Natural killer cell (primary cell): ENCODE results near the gene IRGQ. TPM values are rescaled to one million over a fixed set of nuclear protein-coding genes. Genes with fewer than 3 reads are reported as not detected.
A peak's percentile ranks its signal among the peaks of the same experiment; 100 is the strongest.

Experiments used
- ATAC-seq, 3 donors: fragments of 150-1000 bp in 2 of 3; fragments of 200-7000 bp in 1 of 3; cut with Tn5 transposase; 1 replicate in 1 of 3; 2 replicates in 2 of 3; pipeline ENCODE4 v1.10.0; 2021; ENCODE audit warnings: mild to moderate bottlenecking in 2 of 3, moderate library complexity in 2 of 3
- DNase-seq, 2 donors: peaks; one replicate each; pipeline versions ENCODE4 v3.0.0 to v3.0.0-alpha.2; 2013 to 2021; ENCODE audit warnings: mixed read lengths in 1 of 2
- H3K27ac ChIP-seq: one replicate; pipeline ENCODE4 v1.5.1; 2013; ENCODE audit warnings: mild to moderate bottlenecking, low read length
- H3K27me3 ChIP-seq: one replicate; pipeline ENCODE4 v1.6.1; 2013; ENCODE audit warnings: low read length; ENCODE audit not compliant: control insufficient read depth, insufficient read depth
- H3K36me3 ChIP-seq: one replicate; pipeline ENCODE4 v1.6.1; 2013; ENCODE audit warnings: low read length; ENCODE audit not compliant: control insufficient read depth, insufficient read depth
- H3K4me1 ChIP-seq: one replicate; pipeline ENCODE4 v1.6.1; 2013; ENCODE audit warnings: low read length; ENCODE audit not compliant: control insufficient read depth, insufficient read depth
- H3K4me3 ChIP-seq: one replicate; pipeline ENCODE4 v1.5.1; 2013; ENCODE audit warnings: low read length
- H3K9me3 ChIP-seq: one replicate; pipeline ENCODE4 v1.6.1; 2013; ENCODE audit warnings: low read length; ENCODE audit not compliant: control insufficient read depth, insufficient read depth
- H3K27ac Mint-ChIP-seq, 2 donors: one replicate each; pipeline ENCODE4 v1.8.0; 2022; ENCODE audit warnings: mild to moderate bottlenecking in 2 of 2, mixed read lengths in 2 of 2, moderate library complexity in 1 of 2
- H3K27me3 Mint-ChIP-seq, 2 donors: one replicate each; pipeline ENCODE4 v1.8.0; 2022; ENCODE audit warnings: low read depth in 2 of 2, mixed read lengths in 2 of 2
- H3K36me3 Mint-ChIP-seq: one replicate; pipeline ENCODE4 v1.8.0; 2022; ENCODE audit warnings: mixed read lengths
- H3K4me1 Mint-ChIP-seq, 2 donors: one replicate each; pipeline ENCODE4 v1.8.0; 2022; ENCODE audit warnings: mixed read lengths in 2 of 2
- H3K4me3 Mint-ChIP-seq: one replicate; pipeline ENCODE4 v1.8.0; 2022; ENCODE audit warnings: mild to moderate bottlenecking, moderate library complexity, mixed read lengths
- H3K9me3 Mint-ChIP-seq, 2 donors: one replicate each; pipeline ENCODE4 v1.8.0; 2022; ENCODE audit warnings: mixed read lengths in 2 of 2
- WGBS: methylation state at CpG from one replicate; pipeline ENCODE4 v1.1.7; 2013; ENCODE audit warnings: missing lambda C conversion rate; ENCODE audit not compliant: insufficient coverage; 5-methylcytosine and 5-hydroxymethylcytosine counted together
- intact Hi-C: fragments of 100-400 bp; cut with micrococcal nuclease; formaldehyde crosslinking; loops from one replicate; pipeline ENCODE4 v1.14.2; 2022
- total RNA-seq, 4 donors: library from RNA; stranded (reverse); fragments of 120-200 nt in 1 of 4; gene quantifications; one replicate each; pipeline versions ENCODE4 v1.2.3 to v1.2.4, GENCODE V29; 2013 to 2022
- TF ChIP-seq, protein P1 (sequence below): fragments of 200-600 bp; IDR thresholded peaks from one replicate; pipeline ENCODE4 v1.8.0; 2022; ENCODE audit warnings: antibody characterized with exemption

IRGQ gene
- total RNA-seq, 3 donors from 2014 or later (not counting 1 experiment from before 2014, with no cell fraction given) = 28.5 to 43.7 (median 32.2) TPM

DNA sequence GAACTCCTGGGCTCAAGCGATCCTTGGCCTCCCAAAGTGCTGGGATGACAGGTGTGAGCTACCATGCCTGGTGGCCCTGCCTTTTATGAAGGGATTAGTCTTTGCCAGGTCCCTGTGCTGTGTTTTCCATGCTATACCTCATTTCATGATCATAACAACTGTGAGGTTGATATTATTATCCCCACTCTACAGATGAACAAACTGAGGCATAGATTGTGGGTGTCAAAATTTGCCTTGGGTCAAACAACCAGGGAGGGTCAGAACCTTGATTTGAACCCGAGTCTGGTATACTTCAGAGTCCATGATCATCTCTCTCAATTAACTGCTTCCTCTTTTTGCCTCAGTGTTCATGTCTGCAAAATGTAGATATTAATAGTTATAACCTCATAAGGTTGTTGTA is 13.4 kb downstream of the IRGQ start:
- Histone ChIP-seq H3K9me3 (no peaks in the 10 kb centered on the region), H3K27ac (no peak overlapping the region), H3K36me3 (no peaks in the 10 kb centered on the region), H3K4me1 (peaks cover 26% of the 10 kb centered on the region), H3K4me3 (no peak overlapping the region), H3K27me3 (no peaks in the 10 kb centered on the region)
- TF ChIP-seq, protein P1, sequence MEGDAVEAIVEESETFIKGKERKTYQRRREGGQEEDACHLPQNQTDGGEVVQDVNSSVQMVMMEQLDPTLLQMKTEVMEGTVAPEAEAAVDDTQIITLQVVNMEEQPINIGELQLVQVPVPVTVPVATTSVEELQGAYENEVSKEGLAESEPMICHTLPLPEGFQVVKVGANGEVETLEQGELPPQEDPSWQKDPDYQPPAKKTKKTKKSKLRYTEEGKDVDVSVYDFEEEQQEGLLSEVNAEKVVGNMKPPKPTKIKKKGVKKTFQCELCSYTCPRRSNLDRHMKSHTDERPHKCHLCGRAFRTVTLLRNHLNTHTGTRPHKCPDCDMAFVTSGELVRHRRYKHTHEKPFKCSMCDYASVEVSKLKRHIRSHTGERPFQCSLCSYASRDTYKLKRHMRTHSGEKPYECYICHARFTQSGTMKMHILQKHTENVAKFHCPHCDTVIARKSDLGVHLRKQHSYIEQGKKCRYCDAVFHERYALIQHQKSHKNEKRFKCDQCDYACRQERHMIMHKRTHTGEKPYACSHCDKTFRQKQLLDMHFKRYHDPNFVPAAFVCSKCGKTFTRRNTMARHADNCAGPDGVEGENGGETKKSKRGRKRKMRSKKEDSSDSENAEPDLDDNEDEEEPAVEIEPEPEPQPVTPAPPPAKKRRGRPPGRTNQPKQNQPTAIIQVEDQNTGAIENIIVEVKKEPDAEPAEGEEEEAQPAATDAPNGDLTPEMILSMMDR = no peak
- intact Hi-C loops = no loop called here
- peaks cover 18 to 21% of the 10 kb centered on the region in 2 donors for H3K4me1 Mint-ChIP-seq
- no peaks in the 10 kb centered on the region for H3K9me3 Mint-ChIP-seq
- H3K27ac Mint-ChIP-seq = peak overlapping the region; percentile 23 to 48
- peaks cover 0 to 6% of the 10 kb centered on the region in 2 donors for H3K27me3 Mint-ChIP-seq
- ATAC-seq (no peak), DNase-seq (no peak)
- WGBS = 87% methylated on average over 1 of the region's 2 CpGs
- no peaks in the 10 kb centered on the region for H3K36me3 Mint-ChIP-seq
- no peak overlapping the region for H3K4me3 Mint-ChIP-seq

DNA sequence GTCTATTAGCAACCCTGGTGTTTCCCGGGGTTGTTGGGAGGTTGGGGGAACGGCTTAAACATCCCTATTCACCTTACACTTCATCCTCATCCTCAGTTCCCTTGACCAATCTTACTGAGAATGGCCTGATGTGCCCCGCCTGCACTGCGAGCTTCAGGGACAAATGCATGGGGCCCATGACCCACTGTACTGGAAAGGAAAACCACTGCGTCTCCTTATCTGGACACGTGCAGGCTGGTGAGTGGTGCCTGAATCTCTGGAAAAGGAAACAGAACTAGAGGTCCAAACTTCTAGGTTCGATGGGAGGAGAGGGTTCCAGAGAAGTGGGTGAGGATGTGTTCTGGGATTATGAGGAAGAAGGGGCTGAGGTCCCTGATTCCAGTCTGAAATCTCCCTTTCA is 14.5 kb downstream of the IRGQ start:
- TF ChIP-seq, protein P1 = no peak
- Histone ChIP-seq H3K4me1 (peaks cover 26% of the 10 kb centered on the region), H3K4me3 (no peak overlapping the region), H3K27me3 (no peaks in the 10 kb centered on the region), H3K27ac (no peak overlapping the region), H3K36me3 (no peaks in the 10 kb centered on the region), H3K9me3 (no peaks in the 10 kb centered on the region)
- no peaks in the 10 kb centered on the region for H3K9me3 Mint-ChIP-seq
- peak overlapping the region; percentile 21 for H3K4me3 Mint-ChIP-seq
- intact Hi-C loops = no loop called here
- H3K36me3 Mint-ChIP-seq = no peaks in the 10 kb centered on the region
- WGBS = 67% methylated on average over 6 of the region's 7 CpGs
- H3K27ac Mint-ChIP-seq = peak overlapping the region in 1 of 2 donors; percentile 48
- ATAC-seq (no peak), DNase-seq (no peak)
- H3K27me3 Mint-ChIP-seq = peaks cover 0 to 6% of the 10 kb centered on the region in 2 donors
- peaks cover 19 to 24% of the 10 kb centered on the region in 2 donors for H3K4me1 Mint-ChIP-seq

DNA sequence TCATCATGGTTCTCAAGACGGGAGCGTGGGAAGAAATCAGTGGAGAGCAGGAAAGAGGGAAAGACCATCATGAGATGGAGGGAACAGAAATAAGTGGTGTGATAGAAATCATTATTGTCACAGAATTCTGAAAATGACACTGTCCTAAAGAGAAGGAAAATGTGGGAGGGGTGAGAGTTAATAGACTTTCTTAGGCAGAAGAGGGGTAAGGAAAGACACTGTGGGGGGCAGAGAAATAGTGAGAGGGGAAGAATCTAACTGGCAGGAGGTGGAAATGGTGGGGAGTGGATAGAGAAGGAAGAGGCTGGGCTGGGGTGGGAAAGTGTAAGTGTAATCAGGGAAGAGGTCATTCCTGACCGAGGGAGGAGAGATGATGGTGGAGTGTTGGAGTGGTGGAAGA is 17.1 kb downstream of the IRGQ start:
- no peaks in the 10 kb centered on the region for H3K27me3 ChIP-seq
- no peaks in the 10 kb centered on the region for H3K36me3 ChIP-seq
- H3K27me3 Mint-ChIP-seq = peaks cover 0 to 6% of the 10 kb centered on the region in 2 donors
- ATAC-seq (no peak), DNase-seq (no peak)
- WGBS = 94% methylated on average over 3 of the region's 3 CpGs
- H3K9me3 Mint-ChIP-seq = no peaks in the 10 kb centered on the region
- H3K36me3 Mint-ChIP-seq = no peaks in the 10 kb centered on the region
- TF ChIP-seq, protein P1 = no peak
- intact Hi-C loops = no loop called here
- H3K27ac Mint-ChIP-seq = peak overlapping the region in 1 of 2 donors; percentile 23
- peak overlapping the region; percentile 37 for H3K4me3 Mint-ChIP-seq
- H3K4me1 Mint-ChIP-seq = peaks cover 23 to 28% of the 10 kb centered on the region in 2 donors
- H3K9me3 ChIP-seq = no peaks in the 10 kb centered on the region
- no peak overlapping the region for H3K27ac ChIP-seq
- H3K4me1 ChIP-seq = peaks cover 41% of the 10 kb centered on the region
- no peak overlapping the region for H3K4me3 ChIP-seq
